ENCODE measurements around the gene DAPP1. TPM values are rescaled to one million over a fixed set of nuclear protein-coding genes. Genes with fewer than 3 reads are reported as not detected.

DAPP1 gene
- total RNA-seq, 2 experiments from 2014 or later = 24.7 to 25.9 TPM

DNA sequence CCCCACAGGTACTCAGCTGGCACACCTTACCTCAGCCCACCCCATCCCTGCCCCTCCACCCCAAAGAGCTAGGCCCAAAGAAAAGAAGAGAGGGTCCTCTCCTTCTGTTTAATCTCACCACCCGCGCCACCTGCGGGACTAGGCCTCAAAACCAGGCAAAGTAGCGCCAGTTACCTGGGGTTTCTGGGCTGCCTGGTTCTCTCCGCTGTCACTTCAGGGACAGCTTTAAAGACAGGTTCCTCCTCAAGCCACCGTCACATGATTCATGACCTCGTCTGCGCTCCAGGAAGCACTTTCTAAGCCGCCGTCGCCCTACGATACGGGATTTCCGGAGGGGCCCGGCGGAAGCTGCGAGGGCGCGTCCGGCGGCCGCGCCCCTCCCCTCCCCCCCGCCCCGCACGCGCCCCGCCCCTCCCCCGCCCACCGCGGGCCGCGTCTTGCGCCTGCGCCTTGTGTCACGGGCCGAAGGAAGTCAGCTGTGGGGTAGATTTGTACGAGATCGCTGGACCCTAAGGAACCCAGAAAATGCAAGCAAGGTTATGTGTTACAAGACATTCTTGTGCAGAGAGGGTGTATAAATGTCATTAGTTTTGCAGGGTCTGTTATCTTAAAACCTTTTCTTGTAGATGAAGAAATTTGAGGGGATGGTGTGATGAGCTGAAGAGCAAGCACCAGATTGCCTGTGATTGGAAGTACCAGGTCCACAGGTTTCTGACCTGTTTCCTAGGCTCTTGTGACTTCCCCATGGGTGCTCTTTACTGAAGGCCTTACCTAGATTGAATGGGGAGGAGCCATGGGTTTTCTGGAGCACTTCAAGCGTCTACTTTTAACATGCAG lies 77.8 kb downstream of the DAPP1 start, which contains the start of gene LAMTOR3:
TSS of gene LAMTOR3 (minus strand) at position 267 of the 837 bp plus-strand sequence. CDS start 464 bp downstream, outside the sequence.
- H3K4me3 Mint-ChIP-seq = peak within 1 kb of the TSS; percentile 96
- peaks cover 32% of the 10 kb centered on the region for H3K4me1 Mint-ChIP-seq
- no peaks in the 10 kb centered on the region for H3K9me3 Mint-ChIP-seq (ENCODE audit: low read depth)
- no peaks in the 10 kb centered on the region for H3K27me3 Mint-ChIP-seq
- POLR2A ChIA-PET = interaction anchor here (0.6 to 1.5 kb wide), 6 partner anchors 42 to 331 kb away, joined by 3 to 16 read pairs (median 6); partner anchors contain the start of genes DNAJB14, H2AZ1 and TRMT10A
- intact Hi-C loops (cut with DNase I, micrococcal nuclease) = loop anchor here (1.0 to 5.0 kb wide), 5 partner anchors 52 to 807 kb away; partner anchors contain the start of genes ADH5 (in 2 of the 2), DNAJB14 (in 2 of the 2) and DAPP1 (in 1 of the 2)
- ATAC-seq = peak; percentile 100
- H3K27ac Mint-ChIP-seq = peak within 1 kb of the TSS; percentile 94
- H3K36me3 Mint-ChIP-seq (ENCODE audit: low read depth) = peaks cover 9% of the 10 kb centered on the region
- CTCF ChIA-PET = interaction anchor here (0.7 to 2.2 kb wide), 6 partner anchors 51 to 327 kb away, joined by 3 to 8 read pairs (median 4); partner anchors contain the start of genes DAPP1 and DNAJB14
- DNase-seq = peak; percentile 94

DNA sequence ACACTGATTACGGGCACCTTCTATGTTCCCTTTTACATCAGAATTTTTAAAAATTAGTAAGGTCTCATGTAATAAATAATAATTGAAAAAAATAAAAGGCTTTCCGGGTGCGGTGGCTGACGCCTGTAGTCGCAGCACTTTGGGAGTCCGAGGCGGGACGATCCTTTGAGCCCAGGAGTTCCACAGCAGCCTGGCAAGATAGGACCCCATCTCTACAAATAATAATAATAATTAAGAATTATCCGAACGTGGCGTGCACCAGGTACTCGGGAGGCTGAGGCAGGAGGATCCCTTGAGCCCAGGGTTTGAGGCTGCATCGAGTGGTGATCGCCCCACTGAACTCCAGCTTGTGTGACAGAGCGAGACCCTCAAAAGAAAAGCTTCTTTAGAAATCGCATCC lies 78.4 kb downstream of the DAPP1 start:
- ATAC-seq = no peak
- Mint-ChIP-seq H3K27me3 (no peaks in the 10 kb centered on the region), H3K36me3 (ENCODE audit: low read depth) (peaks cover 8% of the 10 kb centered on the region), H3K4me3 (peak overlapping the region; percentile 96), H3K4me1 (peaks cover 30% of the 10 kb centered on the region), H3K27ac (peak overlapping the region; percentile 85), H3K9me3 (ENCODE audit: low read depth) (no peaks in the 10 kb centered on the region)
- no peak for DNase-seq
- POLR2A ChIA-PET = interaction anchor here (0.6 to 1.5 kb wide), 6 partner anchors 43 to 332 kb away, joined by 3 to 16 read pairs (median 6); partner anchors contain the start of genes DNAJB14, H2AZ1 and TRMT10A
- intact Hi-C loops (cut with DNase I, micrococcal nuclease) = loop anchor here (1.0 to 5.0 kb wide), 5 partner anchors 51 to 808 kb away; partner anchors contain the start of genes ADH5 (in 2 of the 2), DNAJB14 (in 2 of the 2) and DAPP1 (in 1 of the 2)
- CTCF ChIA-PET = interaction anchor here (0.7 to 2.2 kb wide), 4 partner anchors 50 to 328 kb away, joined by 3 to 8 read pairs (median 4); partner anchors contain the start of gene DNAJB14

DNA sequence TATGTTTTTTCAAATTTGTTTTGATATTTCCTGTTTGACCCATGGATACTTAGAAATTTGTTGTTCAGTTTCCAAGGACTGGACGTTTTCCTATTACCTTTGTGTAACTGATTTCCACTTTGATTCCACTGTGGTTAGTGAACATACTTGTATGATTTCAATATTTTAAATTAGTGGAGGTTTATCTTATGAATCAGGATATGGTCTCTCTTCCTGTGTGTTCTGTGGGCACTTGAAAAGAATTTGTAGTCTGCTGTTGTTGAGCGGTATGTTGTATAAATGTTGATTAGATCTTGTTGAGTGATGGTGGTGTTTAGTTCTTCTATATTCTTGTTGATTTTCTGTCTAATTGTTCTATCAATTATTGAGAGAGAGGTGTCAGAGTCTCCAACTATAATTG lies 98.8 kb downstream of the DAPP1 start:
- POLR2A ChIA-PET = no interaction called here
- DNase-seq (no peak), ATAC-seq (no peak)
- H3K27ac Mint-ChIP-seq = no peak overlapping the region
- H3K36me3 Mint-ChIP-seq (ENCODE audit: low read depth) = peaks cover 52% of the 10 kb centered on the region
- intact Hi-C loops (cut with DNase I, micrococcal nuclease) = no loop called here
- H3K27me3 Mint-ChIP-seq = no peaks in the 10 kb centered on the region
- H3K4me3 Mint-ChIP-seq = no peak overlapping the region
- peaks cover 5% of the 10 kb centered on the region for H3K4me1 Mint-ChIP-seq
- H3K9me3 Mint-ChIP-seq (ENCODE audit: low read depth) = peaks cover 8% of the 10 kb centered on the region
- CTCF ChIA-PET = interaction anchor here (0.6 kb wide), 1 partner anchor 34 kb away, joined by 3 read pairs; no protein-coding TSS in a partner anchor

DNA sequence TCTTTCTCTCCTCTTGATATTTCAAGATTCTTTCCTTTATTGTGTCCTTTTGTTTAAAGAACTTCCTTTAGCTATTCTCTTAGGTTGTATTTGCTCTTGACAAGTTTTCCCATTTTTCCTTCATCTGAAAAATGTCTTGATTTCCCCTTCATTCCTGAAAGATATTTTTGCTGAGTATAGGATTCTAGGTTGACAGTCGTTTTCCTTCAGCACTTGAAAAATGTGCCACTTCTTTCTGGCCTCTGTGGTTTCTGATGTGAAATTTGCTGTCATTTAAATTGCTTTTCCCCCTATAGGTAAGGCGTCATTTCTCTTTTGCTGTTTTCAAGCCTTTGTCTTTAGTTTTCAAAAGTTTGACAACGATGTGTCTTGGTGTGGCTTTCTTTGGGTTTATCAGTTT lies 100.9 kb downstream of the DAPP1 start:
- no peak overlapping the region for H3K4me3 Mint-ChIP-seq
- H3K27ac Mint-ChIP-seq = no peak overlapping the region
- CTCF ChIA-PET = no interaction called here
- POLR2A ChIA-PET = no interaction called here
- DNase-seq = no peak
- H3K4me1 Mint-ChIP-seq = peaks cover 13% of the 10 kb centered on the region
- no peaks in the 10 kb centered on the region for H3K27me3 Mint-ChIP-seq
- H3K9me3 Mint-ChIP-seq (ENCODE audit: low read depth) = peaks cover 8% of the 10 kb centered on the region
- peaks cover 59% of the 10 kb centered on the region for H3K36me3 Mint-ChIP-seq (ENCODE audit: low read depth)
- intact Hi-C loops (cut with DNase I, micrococcal nuclease) = no loop called here
- no peak for ATAC-seq

DNA sequence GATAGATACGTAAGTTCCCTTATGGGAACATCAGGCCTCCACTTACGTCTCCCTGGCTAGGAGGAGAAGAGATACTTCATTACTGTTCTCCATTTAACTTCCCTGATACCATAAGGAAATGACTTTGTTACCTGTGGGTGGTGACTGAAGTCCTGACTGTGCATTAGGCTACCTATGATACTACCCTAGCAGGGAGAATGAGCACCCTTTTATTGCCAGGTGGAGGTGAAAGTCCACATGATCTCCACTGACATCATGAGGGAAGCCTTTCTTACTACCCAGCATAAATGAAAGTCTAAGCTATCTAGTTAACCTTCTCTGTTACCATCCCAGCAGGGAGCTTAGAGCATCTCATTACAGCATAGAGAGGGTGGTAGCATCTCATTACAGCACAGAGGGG lies 102.0 kb downstream of the DAPP1 start:
- DNase-seq = no peak
- no peak overlapping the region for H3K4me3 Mint-ChIP-seq
- POLR2A ChIA-PET = no interaction called here
- CTCF ChIA-PET = no interaction called here
- peaks cover 8% of the 10 kb centered on the region for H3K9me3 Mint-ChIP-seq (ENCODE audit: low read depth)
- H3K4me1 Mint-ChIP-seq = peaks cover 13% of the 10 kb centered on the region
- peaks cover 56% of the 10 kb centered on the region for H3K36me3 Mint-ChIP-seq (ENCODE audit: low read depth)
- intact Hi-C loops (cut with DNase I, micrococcal nuclease) = no loop called here
- no peak for ATAC-seq
- H3K27ac Mint-ChIP-seq = no peak overlapping the region
- H3K27me3 Mint-ChIP-seq = no peaks in the 10 kb centered on the region

Other genes with a start within 250 kb of the DAPP1 start
- gene MTTP, start 242.0 kb upstream of the DAPP1 start, total RNA-seq = under 1 TPM; 0.16 to 0.25 TPM
- gene C4orf54, start 159.0 kb upstream of the DAPP1 start, total RNA-seq = not detected
- gene LAMTOR3, start 77.6 kb downstream of the DAPP1 start, total RNA-seq = 10 to 100 TPM; 28.5 to 30.4 TPM
- 10 to 100 TPM; 29.9 to 46.2 TPM for gene DNAJB14, start 129.8 kb downstream of the DAPP1 start, total RNA-seq
- 100 to 1,000 TPM; 376 to 809 TPM for gene H2AZ1, start 133.4 kb downstream of the DAPP1 start, total RNA-seq

All from activated CD4-positive, alpha-beta T cell treated with anti-CD3 and anti-CD28 coated beads for 36 hours (primary cell).